HCT116 (cell line): ENCODE data around the gene BATF2. TPM values are rescaled to one million over a fixed set of nuclear protein-coding genes. Genes with fewer than 3 reads are reported as not detected.
A peak's percentile ranks its signal among the peaks of the same experiment; 100 is the strongest.

Experiments
- ATAC-seq: fragments of 200-7000 bp; cut with Tn5 transposase; 2 replicates; pipeline ENCODE4 v1.9.1; 2020; ENCODE audit warnings: mild to moderate bottlenecking, moderate library complexity
- BruUV-seq: library from RNA; stranded (reverse); fragments of 400-500 nt; replicated peaks from 2 replicates; lab custom pipeline; 2021; lab: Mats Ljungman, UMichigan
- CTCF ChIA-PET: fragments of 300-600 bp; sonication (Branson Sonifier 250); formaldehyde crosslinking; loops from one replicate; lab custom pipeline; 2021; ENCODE audit warnings: antibody characterized with exemption; lab: Charles Lee
- POLR2A ChIA-PET: fragments of 300-600, 350-600 bp; sonication (Branson Sonifier 250); formaldehyde crosslinking; loops from one replicate; lab custom pipeline; 2021; ENCODE audit warnings: antibody characterized with exemption; lab: Charles Lee
- RAD21 ChIA-PET, 2 experiments: fragments of 300-600 bp; sonication (Branson Sonifier 250); formaldehyde crosslinking; loops; one replicate each; lab custom pipeline; 2023; ENCODE audit warnings: low total read pairs in 2 of 2; ENCODE audit not compliant: uncharacterized antibody in 2 of 2, unreplicated experiment in 2 of 2, low non-redundant PET in 1 of 2; lab: Charles Lee
- DNase-seq: peaks from one replicate; pipeline ENCODE4 v3.0.0-alpha.2; 2010; ENCODE audit warnings: low read depth, low spot score
- H2AFZ ChIP-seq: fragments of 200-600 bp; shearing (Covaris generic), sonication (generic); 2 replicates; pipeline ENCODE4 v1.6.1; 2017; ENCODE audit warnings: low read depth, mixed run types, mixed read lengths, antibody characterized with exemption, low read length; ENCODE audit not compliant: poor library complexity, severe bottlenecking
- H3K27ac ChIP-seq: 2 replicates; pipeline ENCODE4 v1.5.1; 2012; ENCODE audit warnings: low read depth, low read length
- H3K27me3 ChIP-seq: fragments of 200-600 bp; sonication (generic); 2 replicates; pipeline ENCODE4 v1.6.1; 2016; ENCODE audit warnings: mixed run types, low read length, mixed read lengths; ENCODE audit not compliant: insufficient read depth
- H3K36me3 ChIP-seq, 2 experiments: fragments of 200-500 bp in 1 of 2; fragments of 200-600 bp in 1 of 2; sonication (Bioruptor generic) in 1 of 2; sonication (generic) in 1 of 2; 2 replicates each; pipeline versions ENCODE4 v1.5.1 to v1.6.1; 2014 to 2016; ENCODE audit warnings: low read length in 2 of 2, inconsistent platforms in 1 of 2, mixed read lengths in 1 of 2, mixed run types in 1 of 2; ENCODE audit not compliant: insufficient read depth in 2 of 2, control insufficient read depth in 1 of 2
- H3K4me1 ChIP-seq, 2 experiments: fragments of 200-600 bp in 1 of 2; sonication (generic) in 1 of 2; 2 replicates each; pipeline versions ENCODE4 v1.5.1 to v1.6.1; 2012 to 2017; ENCODE audit warnings: low read length in 2 of 2, inconsistent platforms in 1 of 2, mild to moderate bottlenecking in 1 of 2, mixed read lengths in 1 of 2, mixed run types in 1 of 2, moderate library complexity in 1 of 2; ENCODE audit not compliant: insufficient read depth in 2 of 2, control insufficient read depth in 1 of 2
- H3K4me2 ChIP-seq: fragments of 200-600 bp; sonication (generic); 2 replicates; pipeline ENCODE4 v1.6.1; 2017; ENCODE audit warnings: mixed run types, low read length, mixed read lengths
- H3K4me3 ChIP-seq, 2 experiments: fragments of 200-600 bp in 1 of 2; sonication (generic) in 1 of 2; replicated peaks in 1 of 2; 2 replicates each; pipeline ENCODE4 v1.5.1; 2011 to 2016; ENCODE audit warnings: low read length in 2 of 2, control low read depth in 1 of 2, low read depth in 1 of 2, mild to moderate bottlenecking in 1 of 2, mixed read lengths in 1 of 2, mixed run types in 1 of 2
- H3K79me2 ChIP-seq: fragments of 200-600 bp; sonication (generic); 2 replicates; pipeline ENCODE4 v1.6.1; 2017; ENCODE audit warnings: mild to moderate bottlenecking, mixed run types, low read length, moderate library complexity, mixed read lengths; ENCODE audit not compliant: insufficient read depth
- H3K9ac ChIP-seq: fragments of 200-600 bp; sonication (generic); 2 replicates; pipeline ENCODE4 v1.6.1; 2016; ENCODE audit warnings: low read length, mixed read lengths
- H3K9me2 ChIP-seq: fragments of 200-600 bp; sonication (generic), shearing (Covaris generic); 2 replicates; pipeline ENCODE4 v1.6.1; 2017; ENCODE audit warnings: mixed run types, mild to moderate bottlenecking, moderate library complexity; ENCODE audit not compliant: insufficient read depth
- H3K9me3 ChIP-seq, 2 experiments: fragments of 200-500 bp in 1 of 2; fragments of 200-600 bp in 1 of 2; sonication (Bioruptor generic) in 1 of 2; sonication (generic) in 1 of 2; 2 replicates each; pipeline ENCODE4 v1.6.1; 2014 to 2017; ENCODE audit warnings: low read length in 2 of 2, mixed read lengths in 2 of 2, inconsistent platforms in 1 of 2, low read depth in 1 of 2, mild to moderate bottlenecking in 1 of 2, mixed run types in 1 of 2, moderate library complexity in 1 of 2; ENCODE audit not compliant: control insufficient read depth in 1 of 2, insufficient read depth in 1 of 2
- H4K20me1 ChIP-seq: fragments of 200-600 bp; sonication (generic), shearing (Covaris generic); 2 replicates; pipeline ENCODE4 v1.6.1; 2017; ENCODE audit warnings: mixed run types, mild to moderate bottlenecking, moderate library complexity; ENCODE audit not compliant: insufficient read depth
- ATF3 ChIP-seq: IDR thresholded peaks from 2 replicates; pipeline ENCODE4 v1.6.1; 2012
- CTCF ChIP-seq, 3 experiments: fragments of 200-600 bp in 1 of 3; sonication (generic) in 1 of 3; IDR thresholded peaks in 2 of 3; conservative IDR thresholded peaks in 1 of 3; 2 replicates each; pipeline ENCODE4 v1.5.1; 2012 to 2017; ENCODE audit warnings: low read depth in 2 of 3, low read length in 2 of 3, antibody characterized with exemption in 1 of 3, borderline replicate concordance in 1 of 3, control low read depth in 1 of 3, mild to moderate bottlenecking in 1 of 3, mixed read lengths in 1 of 3, mixed run types in 1 of 3, moderate library complexity in 1 of 3; ENCODE audit not compliant: insufficient read depth in 1 of 3
- EGR1 ChIP-seq: IDR thresholded peaks from 2 replicates; pipeline ENCODE4 v1.6.1; 2012; ENCODE audit warnings: low read depth
- EZH2 ChIP-seq: fragments of 200-600 bp; sonication (generic); IDR thresholded peaks from 2 replicates; pipeline ENCODE4 v1.6.1; 2017; ENCODE audit warnings: antibody characterized with exemption, mixed run types
- EZH2phosphoT487 ChIP-seq: fragments of 200-600 bp; IDR thresholded peaks from 2 replicates; pipeline ENCODE4 v1.6.1; 2018; ENCODE audit warnings: antibody characterized with exemption, borderline replicate concordance
- FOSL1 ChIP-seq: IDR thresholded peaks from 2 replicates; pipeline ENCODE4 v1.6.1; 2012; ENCODE audit warnings: low read depth
- POLR2AphosphoS5 ChIP-seq: IDR thresholded peaks from 2 replicates; pipeline ENCODE4 v1.6.1; 2011; ENCODE audit warnings: mild to moderate bottlenecking, low read depth, low read length, moderate library complexity
- RAD21 ChIP-seq: IDR thresholded peaks from 2 replicates; pipeline ENCODE4 v1.6.1; 2012; ENCODE audit warnings: low read depth, mild to moderate bottlenecking
- SIN3A ChIP-seq: IDR thresholded peaks from 2 replicates; pipeline ENCODE4 v1.6.1; 2012; ENCODE audit warnings: low read depth
- SRF ChIP-seq: IDR thresholded peaks from 2 replicates; pipeline ENCODE4 v1.6.1; 2012; ENCODE audit warnings: low read depth
- TCF7L2 ChIP-seq: IDR thresholded peaks from 2 replicates; pipeline ENCODE4 v1.7.0; 2011; ENCODE audit warnings: borderline replicate concordance, inconsistent platforms; ENCODE audit not compliant: insufficient read depth, insufficient read length; ENCODE audit errors: extremely low read depth
- ZNF274 ChIP-seq: fragments of 200-500 bp; sonication (Bioruptor generic); IDR thresholded peaks from 2 replicates; pipeline ENCODE4 v1.6.1; 2014; ENCODE audit warnings: mild to moderate bottlenecking, low read depth, low read length, inconsistent platforms
- intact Hi-C: fragments of 100-400 bp; cut with micrococcal nuclease; formaldehyde crosslinking; loops from 2 replicates; pipeline ENCODE4 v1.10.0; 2022
- total RNA-seq: library from RNA; stranded (reverse); gene quantifications from one replicate; pipeline ENCODE4 v1.2.1, GENCODE V29; 2021; ENCODE audit not compliant: unreplicated experiment

The BATF2 gene
- total RNA-seq, 1 experiment from 2014 or later: 2.1 TPM

GRCh38 chr11:65042891-65043290 lies 46.1 kb upstream of the BATF2 start:
- H4K20me1 ChIP-seq: no peaks in the 10 kb centered on the region
- peak overlapping the region; percentile 92 for H3K4me2 ChIP-seq
- RAD21 ChIA-PET: interaction anchor here in 1 of 2 experiments (0.7 kb wide), 1 partner anchor 126 kb away, joined by 7 read pairs; no protein-coding TSS in a partner anchor
- TF ChIP-seq EZH2 (no peak), RAD21 (no peak), SRF (no peak), CTCF (IDR thresholded peaks at IDR 0.05 in 2 of 3, conservative IDR thresholded peaks at IDR 0.05 in 1 of 3; ENCODE audit: borderline replicate concordance in 1 of 3, insufficient read depth in 1 of 3, low read depth in 2 of 3, low read length in 2 of 3) (no peak), ZNF274 (no peak), EZH2phosphoT487 (no peak), SIN3A (no peak), POLR2AphosphoS5 (no peak), TCF7L2 (no peak), EGR1 (no peak), ATF3 (no peak), FOSL1 (no peak)
- TF ChIP-seq, all 23 proteins: peak for 0
- H3K36me3 ChIP-seq: peaks cover 2 to 8% of the 10 kb centered on the region in 2 experiments; a peak in 2 of 4 replicates
- no TSS peak for BruUV-seq
- H2AFZ ChIP-seq: no peak overlapping the region
- no peak for ATAC-seq
- peak overlapping the region; percentile 83 to 92 for H3K4me3 ChIP-seq
- H3K9me2 ChIP-seq: no peaks in the 10 kb centered on the region
- no peak for DNase-seq
- no peaks in the 10 kb centered on the region for H3K27me3 ChIP-seq
- intact Hi-C loops: loop anchor here (5.0 kb wide), 1 partner anchor 39 kb away; the partner anchor contains the start of genes CDCA5 and ZFPL1
- H3K79me2 ChIP-seq: peaks cover 25% of the 10 kb centered on the region
- POLR2A ChIA-PET: no interaction called here
- CTCF ChIA-PET: interaction anchor here (1.7 kb wide), 1 partner anchor 29 kb away, joined by 4 read pairs; the partner anchor contains the start of gene ARL2
- H3K9ac ChIP-seq: peak overlapping the region; percentile 91
- H3K27ac ChIP-seq: peak overlapping the region; percentile 97
- peaks cover 27 to 35% of the 10 kb centered on the region in 2 experiments for H3K4me1 ChIP-seq
- no peaks in the 10 kb centered on the region for H3K9me3 ChIP-seq
